HG03108 (cell line): ENCODE results near the gene MARCHF9.

Experiments
- ATAC-seq: cut with Tn5 transposase; IDR thresholded peaks from one replicate; pipeline ENCODE4 v1.9.1; 2021; ENCODE audit warnings: moderate library complexity; ENCODE audit not compliant: unreplicated experiment

The MARCHF9 gene

GRCh38 chr12:57795354-57795753 lies 40.5 kb downstream of the MARCHF9 start:
- no peak for ATAC-seq

GRCh38 chr12:57796996-57797395 lies 42.1 kb downstream of the MARCHF9 start:
- ATAC-seq: no peak

- no peak for ATAC-seq
Measured at GRCh38 chr12:57797933-57798332, 43.0 kb downstream of the MARCHF9 start.

GRCh38 chr12:57800965-57801364 lies 46.1 kb downstream of the MARCHF9 start:
- no peak for ATAC-seq

- ATAC-seq: no peak
Measured at GRCh38 chr12:57802607-57803006, 47.7 kb downstream of the MARCHF9 start.

- ATAC-seq: no peak
Measured at GRCh38 chr12:57803319-57803893, 48.5 kb downstream of the MARCHF9 start.

- ATAC-seq: no peak
Measured at GRCh38 chr12:57806677-57807076, 51.8 kb downstream of the MARCHF9 start.

- no peak for ATAC-seq
Measured at GRCh38 chr12:57807285-57807684, 52.4 kb downstream of the MARCHF9 start.

GRCh38 chr12:57808351-57808750 lies 53.4 kb downstream of the MARCHF9 start:
- ATAC-seq: no peak

GRCh38 chr12:57809425-57809824 lies 54.5 kb downstream of the MARCHF9 start:
- no peak for ATAC-seq
